ENCODE measurements around the gene CADPS2. TPM values are rescaled to one million over a fixed set of nuclear protein-coding genes. Genes with fewer than 3 reads are reported as not detected.

Gene CADPS2
- total and polyA plus RNA-seq, 4 experiments from 2014 or later = not detected

GRCh38 chr7:122803851-122804250 is 82.4 kb downstream of the CADPS2 start:
- ChIA-PET POLR2A (ENCODE audit: partially characterized antibody) (no interaction called here), CTCF (ENCODE audit: partially characterized antibody) (no interaction called here)
- Mint-ChIP-seq H3K36me3 (no peaks in the 10 kb centered on the region), H3K27ac (no peak overlapping the region), H3K9me3 (peaks cover 0 to 2% (median 0%) of the 10 kb centered on the region in 8 donors), H3K4me3 (no peak overlapping the region), H3K27me3 (no peaks in the 10 kb centered on the region), H3K4me1 (peaks cover 0 to 4% (median 0%) of the 10 kb centered on the region in 4 donors)
- Histone ChIP-seq H3K27me3 (ENCODE audit: insufficient read depth, low read length) (no peaks in the 10 kb centered on the region), H3K4me1 (ENCODE audit: insufficient read depth, low read length) (no peaks in the 10 kb centered on the region), H3K36me3 (ENCODE audit: insufficient read depth, low read length) (no peaks in the 10 kb centered on the region), H3K4me3 (ENCODE audit: low read length in 2 of 2) (no peak overlapping the region), H3K27ac (ENCODE audit: low read depth, low read length) (no peak overlapping the region), H3K9me3 (ENCODE audit: control insufficient read depth in 1 of 2, low read length in 2 of 2) (no peaks in the 10 kb centered on the region)
- no peak for DNase-seq
- intact Hi-C loops (cut with micrococcal nuclease) = no loop called here

- Mint-ChIP-seq H3K27ac (no peak overlapping the region), H3K4me1 (peaks cover 0 to 4% (median 0%) of the 10 kb centered on the region in 4 donors), H3K36me3 (no peaks in the 10 kb centered on the region), H3K4me3 (no peak overlapping the region), H3K9me3 (peaks cover 0 to 2% (median 0%) of the 10 kb centered on the region in 8 donors), H3K27me3 (no peaks in the 10 kb centered on the region)
- Histone ChIP-seq H3K4me1 (ENCODE audit: insufficient read depth, low read length) (no peaks in the 10 kb centered on the region), H3K27me3 (ENCODE audit: insufficient read depth, low read length) (no peaks in the 10 kb centered on the region), H3K9me3 (ENCODE audit: control insufficient read depth in 1 of 2, low read length in 2 of 2) (no peaks in the 10 kb centered on the region), H3K27ac (ENCODE audit: low read depth, low read length) (no peak overlapping the region), H3K36me3 (ENCODE audit: insufficient read depth, low read length) (no peaks in the 10 kb centered on the region), H3K4me3 (ENCODE audit: low read length in 2 of 2) (no peak overlapping the region)
- CTCF ChIA-PET (ENCODE audit: partially characterized antibody) = no interaction called here
- no peak for DNase-seq
- intact Hi-C loops (cut with micrococcal nuclease) = no loop called here
- POLR2A ChIA-PET (ENCODE audit: partially characterized antibody) = no interaction called here
Measured at GRCh38 chr7:122803323-122803722, 82.9 kb downstream of the CADPS2 start.

- no peak overlapping the region for H3K4me3 ChIP-seq (ENCODE audit: low read length in 2 of 2)
- no peaks in the 10 kb centered on the region for H3K36me3 ChIP-seq (ENCODE audit: insufficient read depth, low read length)
- H3K4me1 ChIP-seq (ENCODE audit: insufficient read depth, low read length) = no peaks in the 10 kb centered on the region
- intact Hi-C loops (cut with micrococcal nuclease) = no loop called here
- Mint-ChIP-seq H3K36me3 (no peaks in the 10 kb centered on the region), H3K9me3 (peaks cover 0 to 2% (median 0%) of the 10 kb centered on the region in 8 donors), H3K27me3 (no peaks in the 10 kb centered on the region), H3K27ac (peak overlapping the region in 1 of 7 donors; percentile 1), H3K4me3 (peak overlapping the region in 3 of 8 donors; percentile 2 to 57 (median 2)), H3K4me1 (peaks cover 0 to 4% (median 0%) of the 10 kb centered on the region in 4 donors)
- no peak overlapping the region for H3K27ac ChIP-seq (ENCODE audit: low read depth, low read length)
- ChIA-PET POLR2A (ENCODE audit: partially characterized antibody) (no interaction called here), CTCF (ENCODE audit: partially characterized antibody) (no interaction called here)
- no peaks in the 10 kb centered on the region for H3K27me3 ChIP-seq (ENCODE audit: insufficient read depth, low read length)
- H3K9me3 ChIP-seq (ENCODE audit: control insufficient read depth in 1 of 2, low read length in 2 of 2) = no peaks in the 10 kb centered on the region
- DNase-seq = no peak
Measured at GRCh38 chr7:122802301-122802751, 83.9 kb downstream of the CADPS2 start.

GRCh38 chr7:122791959-122792545 is 94.2 kb downstream of the CADPS2 start:
- H3K36me3 Mint-ChIP-seq = no peaks in the 10 kb centered on the region
- no peaks in the 10 kb centered on the region for H3K36me3 ChIP-seq (ENCODE audit: insufficient read depth, low read length)
- H3K4me1 ChIP-seq (ENCODE audit: insufficient read depth, low read length) = no peaks in the 10 kb centered on the region
- no peak overlapping the region for H3K27ac Mint-ChIP-seq
- no peak for DNase-seq
- no peak overlapping the region for H3K27ac ChIP-seq (ENCODE audit: low read depth, low read length)
- CTCF ChIA-PET (ENCODE audit: partially characterized antibody) = no interaction called here
- H3K4me3 Mint-ChIP-seq = no peak overlapping the region
- no peaks in the 10 kb centered on the region for H3K4me1 Mint-ChIP-seq
- peaks cover 0 to 5% (median under 1%) of the 10 kb centered on the region in 8 donors for H3K9me3 Mint-ChIP-seq
- intact Hi-C loops (cut with micrococcal nuclease) = no loop called here
- no peaks in the 10 kb centered on the region for H3K27me3 Mint-ChIP-seq
- H3K9me3 ChIP-seq (ENCODE audit: control insufficient read depth in 1 of 2, low read length in 2 of 2) = no peaks in the 10 kb centered on the region
- H3K4me3 ChIP-seq (ENCODE audit: low read length in 2 of 2) = no peak overlapping the region
- H3K27me3 ChIP-seq (ENCODE audit: insufficient read depth, low read length) = no peaks in the 10 kb centered on the region
- POLR2A ChIA-PET (ENCODE audit: partially characterized antibody) = no interaction called here

GRCh38 chr7:122790591-122790990 is 95.7 kb downstream of the CADPS2 start:
- no peaks in the 10 kb centered on the region for H3K27me3 ChIP-seq (ENCODE audit: insufficient read depth, low read length)
- Mint-ChIP-seq H3K4me3 (no peak overlapping the region), H3K4me1 (no peaks in the 10 kb centered on the region), H3K36me3 (no peaks in the 10 kb centered on the region), H3K9me3 (peaks cover 0 to 4% (median 2%) of the 10 kb centered on the region in 8 donors), H3K27ac (no peak overlapping the region), H3K27me3 (no peaks in the 10 kb centered on the region)
- intact Hi-C loops (cut with micrococcal nuclease) = no loop called here
- H3K36me3 ChIP-seq (ENCODE audit: insufficient read depth, low read length) = no peaks in the 10 kb centered on the region
- H3K4me3 ChIP-seq (ENCODE audit: low read length in 2 of 2) = no peak overlapping the region
- ChIA-PET POLR2A (ENCODE audit: partially characterized antibody) (no interaction called here), CTCF (ENCODE audit: partially characterized antibody) (no interaction called here)
- H3K27ac ChIP-seq (ENCODE audit: low read depth, low read length) = no peak overlapping the region
- H3K9me3 ChIP-seq (ENCODE audit: control insufficient read depth in 1 of 2, low read length in 2 of 2) = no peaks in the 10 kb centered on the region
- H3K4me1 ChIP-seq (ENCODE audit: insufficient read depth, low read length) = no peaks in the 10 kb centered on the region
- no peak for DNase-seq

- Mint-ChIP-seq H3K27me3 (no peaks in the 10 kb centered on the region), H3K4me3 (no peak overlapping the region), H3K36me3 (no peaks in the 10 kb centered on the region), H3K27ac (no peak overlapping the region), H3K4me1 (no peaks in the 10 kb centered on the region), H3K9me3 (peaks cover 0 to 3% (median 2%) of the 10 kb centered on the region in 8 donors)
- H3K4me3 ChIP-seq (ENCODE audit: low read length in 2 of 2) = no peak overlapping the region
- H3K36me3 ChIP-seq (ENCODE audit: insufficient read depth, low read length) = no peaks in the 10 kb centered on the region
- intact Hi-C loops (cut with micrococcal nuclease) = no loop called here
- no peaks in the 10 kb centered on the region for H3K27me3 ChIP-seq (ENCODE audit: insufficient read depth, low read length)
- no peak overlapping the region for H3K27ac ChIP-seq (ENCODE audit: low read depth, low read length)
- ChIA-PET POLR2A (ENCODE audit: partially characterized antibody) (no interaction called here), CTCF (ENCODE audit: partially characterized antibody) (interaction anchor here (0.8 kb wide), 1 partner anchor 25 kb away, joined by 3 read pairs; no protein-coding TSS in a partner anchor)
- no peaks in the 10 kb centered on the region for H3K4me1 ChIP-seq (ENCODE audit: insufficient read depth, low read length)
- H3K9me3 ChIP-seq (ENCODE audit: control insufficient read depth in 1 of 2, low read length in 2 of 2) = no peaks in the 10 kb centered on the region
- no peak for DNase-seq
Measured at GRCh38 chr7:122790132-122790531, 96.1 kb downstream of the CADPS2 start.

- no peaks in the 10 kb centered on the region for H3K27me3 Mint-ChIP-seq
- CTCF ChIA-PET (ENCODE audit: partially characterized antibody) = interaction anchor here (0.7 kb wide), 1 partner anchor 223 kb away, joined by 3 read pairs; no protein-coding TSS in a partner anchor
- H3K9me3 Mint-ChIP-seq = peaks cover 0 to 9% (median under 1%) of the 10 kb centered on the region in 8 donors
- POLR2A ChIA-PET (ENCODE audit: partially characterized antibody) = no interaction called here
- Histone ChIP-seq H3K27ac (ENCODE audit: low read depth, low read length) (no peak overlapping the region), H3K9me3 (ENCODE audit: control insufficient read depth in 1 of 2, low read length in 2 of 2) (no peaks in the 10 kb centered on the region), H3K27me3 (ENCODE audit: insufficient read depth, low read length) (no peaks in the 10 kb centered on the region), H3K4me1 (ENCODE audit: insufficient read depth, low read length) (no peaks in the 10 kb centered on the region), H3K4me3 (ENCODE audit: low read length in 2 of 2) (no peak overlapping the region), H3K36me3 (ENCODE audit: insufficient read depth, low read length) (no peaks in the 10 kb centered on the region)
- H3K27ac Mint-ChIP-seq = no peak overlapping the region
- H3K4me1 Mint-ChIP-seq = no peaks in the 10 kb centered on the region
- no peaks in the 10 kb centered on the region for H3K36me3 Mint-ChIP-seq
- intact Hi-C loops (cut with micrococcal nuclease) = no loop called here
- no peak overlapping the region for H3K4me3 Mint-ChIP-seq
- no peak for DNase-seq
Measured at GRCh38 chr7:122789156-122789555, 97.1 kb downstream of the CADPS2 start.
